H1 (cell line): ENCODE measurements around the gene PDXDC1. TPM values are rescaled to one million over a fixed set of nuclear protein-coding genes. Genes with fewer than 3 reads are reported as not detected.
"Not testable (repeated sequence)": the region's sequence is repeated elsewhere in the genome, so short reads cannot be mapped to it uniquely, and the experiment has no call there.

Experiments used
- CTCF ChIA-PET: fragments of 300-600 bp; sonication (Branson Sonifier 250); formaldehyde crosslinking; loops from one replicate; lab custom pipeline; 2021; ENCODE audit not compliant: partially characterized antibody; lab: Charles Lee
- POLR2A ChIA-PET: fragments of 300-600 bp; sonication (Branson Sonifier 250); formaldehyde crosslinking; loops from one replicate; lab custom pipeline; 2021; ENCODE audit warnings: inconsistent platforms; ENCODE audit not compliant: partially characterized antibody; lab: Charles Lee
- DNase-seq, 2 experiments: peaks; one replicate each; pipeline versions ENCODE4 v3.0.0 to v3.0.0-alpha.2; 2010 to 2022; ENCODE audit warnings: low spot score in 2 of 2, low read depth in 1 of 2, mixed read lengths in 1 of 2
- FAIRE-seq: peaks from 2 replicates; lab custom pipeline; 2011; peaks lifted over from hg19 to GRCh38; lab: Jason Lieb, UNC
- H2AFZ ChIP-seq: 2 replicates; pipeline ENCODE4 v1.8.1; 2012; ENCODE audit warnings: low read length, inconsistent platforms
- H2AK5ac ChIP-seq: 2 replicates; pipeline ENCODE4 v1.6.1; 2013; ENCODE audit warnings: low read depth, low read length
- H2BK120ac ChIP-seq: replicated peaks from 2 replicates; pipeline ENCODE3; 2013; ENCODE audit warnings: low read depth, low read length, inconsistent platforms
- H2BK12ac ChIP-seq: 2 replicates; pipeline ENCODE4 v1.6.1; 2013; ENCODE audit warnings: low read depth, low read length
- H2BK15ac ChIP-seq: 2 replicates; pipeline ENCODE4 v1.6.1; 2013; ENCODE audit warnings: low read length
- H2BK20ac ChIP-seq: 2 replicates; pipeline ENCODE4 v1.6.1; 2013; ENCODE audit warnings: low read length
- H2BK5ac ChIP-seq: 2 replicates; pipeline ENCODE4 v1.6.1; 2013; ENCODE audit warnings: low read depth, low read length
- H3K14ac ChIP-seq: 2 replicates; pipeline ENCODE4 v1.6.1; 2013; ENCODE audit warnings: inconsistent platforms; ENCODE audit not compliant: insufficient read length
- H3K18ac ChIP-seq: 2 replicates; pipeline ENCODE4 v1.6.1; 2013; ENCODE audit warnings: low read length; ENCODE audit errors: extremely low read depth
- H3K23ac ChIP-seq: 2 replicates; pipeline ENCODE4 v1.6.1; 2013; ENCODE audit warnings: inconsistent platforms; ENCODE audit not compliant: insufficient read length
- H3K23me2 ChIP-seq: 2 replicates; pipeline ENCODE4 v1.6.1; 2013; ENCODE audit warnings: low read depth, low read length
- H3K27ac ChIP-seq: 2 replicates; pipeline ENCODE4 v1.6.1; 2011; ENCODE audit warnings: low read depth, low read length, inconsistent platforms
- H3K27me3 ChIP-seq, 4 experiments: replicated peaks in 1 of 4; 1 replicate in 1 of 4; 2 replicates in 3 of 4; pipeline versions ENCODE4 v1.6.1 to v1.8.1; 2011 to 2013; ENCODE audit warnings: low read length in 3 of 4, mild to moderate bottlenecking in 3 of 4, inconsistent platforms in 2 of 4, mixed read lengths in 2 of 4, moderate library complexity in 1 of 4; ENCODE audit not compliant: control insufficient read depth in 3 of 4, insufficient read depth in 3 of 4; ENCODE audit errors: extremely low read depth in 1 of 4
- H3K36me3 ChIP-seq, 4 experiments: 2 replicates each; pipeline versions ENCODE4 v1.6.1 to v1.8.1; 2011 to 2013; ENCODE audit warnings: mild to moderate bottlenecking in 4 of 4, low read length in 3 of 4, moderate library complexity in 2 of 4, control low read depth in 1 of 4, inconsistent platforms in 1 of 4; ENCODE audit not compliant: insufficient read depth in 4 of 4, control insufficient read depth in 2 of 4
- H3K4ac ChIP-seq: replicated peaks from 2 replicates; pipeline ENCODE3; 2013; ENCODE audit warnings: low read length, low read depth, mixed read lengths, inconsistent platforms; ENCODE audit not compliant: insufficient read length
- H3K4me1 ChIP-seq, 4 experiments: replicated peaks in 1 of 4; 1 replicate in 1 of 4; 2 replicates in 3 of 4; pipeline versions ENCODE4 v1.6.1 to v1.8.1; 2011 to 2013; ENCODE audit warnings: low read length in 3 of 4, inconsistent platforms in 2 of 4, mixed read lengths in 1 of 4; ENCODE audit not compliant: insufficient read depth in 4 of 4, control insufficient read depth in 3 of 4
- H3K4me2 ChIP-seq, 2 experiments: 2 replicates each; pipeline versions ENCODE4 v1.6.1 to v1.8.1; 2011 to 2013; ENCODE audit warnings: low read depth in 2 of 2, low read length in 2 of 2, control low read depth in 1 of 2, inconsistent platforms in 1 of 2, mild to moderate bottlenecking in 1 of 2; ENCODE audit not compliant: insufficient read depth in 1 of 2
- H3K4me3 ChIP-seq, 4 experiments: fragments of 200-600, 300-600 bp in 1 of 4; sonication (generic), shearing (Covaris generic), sonication (Bioruptor Twin) in 1 of 4; 2 replicates each; pipeline versions ENCODE4 v1.5.1 to v1.8.1; 2011 to 2016; ENCODE audit warnings: low read length in 4 of 4, low read depth in 3 of 4, control low read depth in 2 of 4, inconsistent platforms in 2 of 4, mild to moderate bottlenecking in 2 of 4, mixed read lengths in 1 of 4, moderate library complexity in 1 of 4; ENCODE audit not compliant: insufficient read depth in 2 of 4; ENCODE audit errors: extremely low read depth in 1 of 4
- H3K56ac ChIP-seq: replicated peaks from 2 replicates; pipeline ENCODE3; 2013; ENCODE audit warnings: low read depth, mild to moderate bottlenecking, mixed read lengths, low read length, inconsistent platforms; ENCODE audit not compliant: insufficient read length
- H3K79me1 ChIP-seq: 2 replicates; pipeline ENCODE4 v1.6.1; 2013; ENCODE audit warnings: low read depth, low read length, control low read depth
- H3K79me2 ChIP-seq, 2 experiments: 2 replicates each; pipeline versions ENCODE4 v1.6.1 to v1.8.1; 2012 to 2013; ENCODE audit warnings: low read length in 2 of 2, mild to moderate bottlenecking in 2 of 2, inconsistent platforms in 1 of 2; ENCODE audit not compliant: insufficient read depth in 2 of 2, control insufficient read depth in 1 of 2
- H3K9ac ChIP-seq, 4 experiments: replicated peaks in 1 of 4; 1 replicate in 1 of 4; 2 replicates in 3 of 4; pipeline versions ENCODE4 v1.6.1 to v1.8.1; 2011 to 2013; ENCODE audit warnings: low read depth in 3 of 4, low read length in 3 of 4, control low read depth in 2 of 4, mild to moderate bottlenecking in 2 of 4, moderate library complexity in 2 of 4, inconsistent platforms in 1 of 4; ENCODE audit errors: extremely low read depth in 1 of 4
- H3K9me3 ChIP-seq, 2 experiments: 2 replicates each; pipeline versions ENCODE4 v1.6.1 to v1.8.1; 2012 to 2013; ENCODE audit warnings: mild to moderate bottlenecking in 2 of 2, moderate library complexity in 2 of 2, control low read depth in 1 of 2, inconsistent platforms in 1 of 2, low read depth in 1 of 2, low read length in 1 of 2, mixed read lengths in 1 of 2; ENCODE audit not compliant: insufficient read depth in 2 of 2
- H4K20me1 ChIP-seq, 2 experiments: replicated peaks in 1 of 2; 2 replicates each; pipeline versions ENCODE3 to v1.8.1; 2011 to 2013; ENCODE audit warnings: inconsistent platforms in 2 of 2, low read length in 2 of 2, mild to moderate bottlenecking in 1 of 2; ENCODE audit not compliant: insufficient read depth in 2 of 2, control insufficient read depth in 1 of 2
- H4K5ac ChIP-seq: 2 replicates; pipeline ENCODE4 v1.6.1; 2013; ENCODE audit warnings: low read length, low read depth, mixed read lengths, inconsistent platforms; ENCODE audit not compliant: insufficient read length
- H4K8ac ChIP-seq: 2 replicates; pipeline ENCODE4 v1.8.0; 2013; ENCODE audit warnings: mild to moderate bottlenecking, moderate library complexity, low read length, inconsistent platforms; ENCODE audit not compliant: insufficient read depth; ENCODE audit errors: extremely low read depth
- H4K91ac ChIP-seq: replicated peaks from 2 replicates; pipeline ENCODE3; 2013; ENCODE audit warnings: low read length, mixed read lengths, inconsistent platforms; ENCODE audit not compliant: insufficient read length
- WGBS, 2 experiments: shearing (Covaris generic) in 1 of 2; methylation state at CpG; one replicate each; pipeline versions ENCODE4 v1.1.6 to v1.1.7; 2013 to 2015; ENCODE audit warnings: low lambda C conversion rate in 2 of 2, mixed read lengths in 2 of 2, inconsistent platforms in 1 of 2, low coverage in 1 of 2, missing lambda C conversion rate in 1 of 2; ENCODE audit not compliant: insufficient replicate concordance in 2 of 2, insufficient coverage in 1 of 2, insufficient read length in 1 of 2; ENCODE audit errors: extremely low coverage in 1 of 2, missing lambda C conversion rate in 1 of 2; 5-methylcytosine and 5-hydroxymethylcytosine counted together
- polyA plus RNA-seq, 7 experiments: library from polyadenylated mRNA; depleted of rRNA in 3 of 7; stranded (reverse) in 5 of 7; unstranded in 2 of 7; fragments of >200 nt in 5 of 7; fragments of 200-250 nt in 2 of 7; gene quantifications; 1 replicate in 5 of 7; 2 replicates in 1 of 7; 4 replicates in 1 of 7; pipeline versions ENCODE4 v1.2.1 to v1.2.3, GENCODE V29; 2011 to 2013; ENCODE audit warnings: missing spikeins in 2 of 7, mixed read lengths in 2 of 7
- total RNA-seq: library from RNA; stranded (reverse); fragmentation: NEBNext Ultra II Directional; extraction: Animal tissue kit (Norgen Biotek cat#: 25700); gene quantifications from 2 replicates; pipeline ENCODE4 v1.2.1, GENCODE V29; 2021

The PDXDC1 gene
- total and polyA plus RNA-seq, 2 of the 8 experiments (the other 6 are each of a cell fraction or from before 2014, with no cell fraction given) = 56.6 to 118 TPM

DNA sequence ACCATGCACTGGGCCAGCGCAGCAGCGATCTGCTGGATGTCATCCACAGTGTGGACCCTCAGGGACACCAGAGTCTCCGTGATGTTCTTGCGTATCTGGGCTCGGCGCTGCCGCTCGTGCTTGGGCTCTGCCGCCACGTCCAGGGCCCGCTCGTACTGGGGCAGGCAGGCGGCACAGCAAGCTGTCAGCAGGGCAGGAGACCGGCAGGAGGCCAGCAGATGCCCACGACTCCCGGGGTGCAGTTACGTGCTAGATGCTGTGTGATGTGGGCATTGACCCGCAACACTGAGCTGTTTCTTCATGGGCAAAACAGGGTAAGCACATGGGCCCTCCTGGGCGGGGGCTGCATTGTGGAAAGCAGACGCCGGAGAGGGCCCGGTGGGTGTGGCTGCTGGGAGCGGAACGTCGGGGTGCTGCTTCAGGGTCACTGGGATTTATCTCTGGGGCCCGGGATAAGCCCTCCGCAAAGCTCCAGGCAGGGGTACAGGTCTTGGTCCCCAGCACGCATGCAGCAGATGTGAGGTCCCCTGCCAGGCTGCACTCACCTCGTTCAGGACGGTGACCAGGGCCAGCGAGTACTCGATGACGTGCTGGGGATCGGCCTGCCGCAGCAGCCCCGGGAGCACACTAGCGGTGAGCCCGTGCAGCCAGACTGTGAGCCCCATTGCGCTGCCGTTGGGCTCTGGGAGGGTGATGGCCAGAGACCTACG, 158.0 kb downstream of the PDXDC1 start:
- DNase-seq, H3K79me1 ChIP-seq, FAIRE-seq, H2AFZ ChIP-seq, H3K4me3 ChIP-seq, H3K9ac ChIP-seq, H2BK20ac ChIP-seq, H4K20me1 ChIP-seq, H3K27me3 ChIP-seq, H2BK120ac ChIP-seq, H2BK5ac ChIP-seq, H4K5ac ChIP-seq, H3K4me2 ChIP-seq, H3K79me2 ChIP-seq, H3K9me3 ChIP-seq, POLR2A ChIA-PET, H2BK12ac ChIP-seq, H3K56ac ChIP-seq, H4K91ac ChIP-seq, H3K27ac ChIP-seq, H2BK15ac ChIP-seq, H3K14ac ChIP-seq, H4K8ac ChIP-seq, H3K4me1 ChIP-seq, H3K4ac ChIP-seq, H3K23me2 ChIP-seq, H2AK5ac ChIP-seq, CTCF ChIA-PET, H3K18ac ChIP-seq, H3K23ac ChIP-seq: not testable (repeated sequence)
- WGBS, 2 experiments = 98% methylated on average over 9 of the region's 41 CpGs; no CpG with 5 or more reads in 1 of the 2 experiments
- H3K36me3 ChIP-seq = peaks cover 0 to 29% (median 3%) of the 10 kb centered on the region in 4 experiments; a peak in 2 of 8 replicates

DNA sequence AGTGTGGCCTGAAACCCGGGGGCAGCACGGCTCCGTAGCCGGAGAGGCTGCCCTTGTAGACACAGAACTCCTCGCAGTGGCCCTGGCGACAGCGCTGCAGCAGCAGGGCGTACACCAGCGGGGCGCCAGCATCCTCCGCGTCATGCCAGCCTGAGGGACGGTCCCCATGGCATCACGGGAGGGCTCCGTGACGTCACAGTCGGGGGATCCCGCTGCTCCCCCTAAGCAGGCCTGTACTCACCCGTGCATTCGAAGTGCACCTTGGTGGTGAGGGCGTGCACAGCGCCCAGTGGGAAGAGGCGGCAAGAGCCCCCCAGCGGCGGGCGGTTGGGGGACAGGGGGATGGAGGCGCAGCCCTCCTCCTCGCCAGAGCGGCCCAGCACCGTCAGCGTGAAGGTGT, 158.7 kb downstream of the PDXDC1 start:
- H3K4ac ChIP-seq, H3K4me1 ChIP-seq, H3K79me2 ChIP-seq, H3K9ac ChIP-seq, H3K27me3 ChIP-seq, POLR2A ChIA-PET, H2BK15ac ChIP-seq, DNase-seq, H2BK5ac ChIP-seq, H3K56ac ChIP-seq, H3K4me3 ChIP-seq, H2AK5ac ChIP-seq, FAIRE-seq, H3K4me2 ChIP-seq, CTCF ChIA-PET, H2AFZ ChIP-seq, H4K8ac ChIP-seq, H3K14ac ChIP-seq, H2BK20ac ChIP-seq, H3K27ac ChIP-seq, H3K23me2 ChIP-seq, H4K20me1 ChIP-seq, H3K18ac ChIP-seq, H3K23ac ChIP-seq, H4K91ac ChIP-seq, H3K9me3 ChIP-seq, H4K5ac ChIP-seq, H2BK12ac ChIP-seq, H2BK120ac ChIP-seq, H3K79me1 ChIP-seq: not testable (repeated sequence)
- H3K36me3 ChIP-seq = peaks cover 0 to 25% (median 3%) of the 10 kb centered on the region in 4 experiments; a peak in 2 of 8 replicates
- WGBS, 2 experiments = 97% methylated on average over 13 of the region's 31 CpGs; no CpG with 5 or more reads in 1 of the 2 experiments
